SK-N-SH (cell line): ENCODE results near the gene BCAR1. TPM values are rescaled to one million over a fixed set of nuclear protein-coding genes. Genes with fewer than 3 reads are reported as not detected.

Experiments
- CTCF ChIA-PET: fragments of 300-600, 350-600 bp; formaldehyde crosslinking; extraction: SDS; loops from one replicate; lab custom pipeline; 2021; lab: Yijun Ruan, JAX
- POLR2A ChIA-PET: fragments of 350-600 bp; sonication (Branson Sonifier 250); formaldehyde crosslinking; extraction: SDS; loops from one replicate; lab custom pipeline; 2020; ENCODE audit warnings: antibody characterized with exemption, inconsistent platforms; lab: Yijun Ruan, JAX
- DNase-seq: peaks from one replicate; pipeline ENCODE4 v3.0.0; 2012
- H2AFZ ChIP-seq: fragments of 200-600 bp; sonication (generic); 2 replicates; pipeline ENCODE4 v1.8.1; 2016; ENCODE audit warnings: antibody characterized with exemption, mild to moderate bottlenecking, low read depth
- H3F3A ChIP-seq: fragments of 200-600 bp; sonication (generic); replicated peaks from 2 replicates; pipeline ENCODE3; 2016; ENCODE audit warnings: antibody characterized with exemption, mild to moderate bottlenecking; ENCODE audit not compliant: insufficient read depth
- H3K27ac ChIP-seq, 2 experiments: fragments of 200-500 bp in 1 of 2; fragments of 200-600 bp in 1 of 2; sonication (Bioruptor generic) in 1 of 2; sonication (generic), shearing (Covaris generic) in 1 of 2; 2 replicates each; pipeline versions ENCODE4 v1.5.1 to v1.6.1; 2014 to 2016; ENCODE audit warnings: low read depth in 2 of 2, inconsistent platforms in 1 of 2, low read length in 1 of 2, mild to moderate bottlenecking in 1 of 2, mixed read lengths in 1 of 2
- H3K27me3 ChIP-seq: fragments of 200-600 bp; sonication (generic), shearing (Covaris generic); 2 replicates; pipeline ENCODE4 v1.6.1; 2016; ENCODE audit warnings: mixed run types; ENCODE audit not compliant: insufficient read depth
- H3K36me3 ChIP-seq, 2 experiments: fragments of 200-500 bp in 1 of 2; fragments of 200-600 bp in 1 of 2; sonication (Bioruptor generic) in 1 of 2; sonication (generic) in 1 of 2; replicated peaks in 1 of 2; 2 replicates each; pipeline versions ENCODE3 to v1.5.1; 2014 to 2016; ENCODE audit warnings: low read length in 1 of 2, mild to moderate bottlenecking in 1 of 2; ENCODE audit not compliant: insufficient read depth in 2 of 2, control insufficient read depth in 1 of 2
- H3K4me1 ChIP-seq, 2 experiments: fragments of 200-500 bp in 1 of 2; fragments of 200-600 bp in 1 of 2; sonication (Bioruptor generic) in 1 of 2; sonication (generic), shearing (Covaris generic) in 1 of 2; 2 replicates each; pipeline versions ENCODE4 v1.5.1 to v1.6.1; 2014 to 2016; ENCODE audit warnings: low read depth in 1 of 2, low read length in 1 of 2, mixed run types in 1 of 2; ENCODE audit not compliant: insufficient read depth in 2 of 2, control insufficient read depth in 1 of 2
- H3K4me2 ChIP-seq: fragments of 200-600 bp; sonication (generic), shearing (Covaris generic); 2 replicates; pipeline ENCODE4 v1.6.1; 2017; ENCODE audit warnings: mixed run types
- H3K4me3 ChIP-seq, 2 experiments: fragments of 200-500 bp in 1 of 2; fragments of 200-600 bp in 1 of 2; sonication (Bioruptor generic) in 1 of 2; sonication (generic), shearing (Covaris generic) in 1 of 2; 2 replicates each; pipeline versions ENCODE4 v1.5.1 to v1.8.1; 2014 to 2016; ENCODE audit warnings: low read depth in 2 of 2, inconsistent platforms in 1 of 2, low read length in 1 of 2, mild to moderate bottlenecking in 1 of 2, mixed read lengths in 1 of 2, moderate library complexity in 1 of 2
- H3K79me2 ChIP-seq: fragments of 200-600 bp; sonication (generic); 2 replicates; pipeline ENCODE4 v1.8.1; 2017; ENCODE audit warnings: mild to moderate bottlenecking; ENCODE audit not compliant: insufficient read depth
- H3K9ac ChIP-seq: fragments of 200-600 bp; sonication (generic); 2 replicates; pipeline ENCODE4 v1.6.1; 2017; ENCODE audit warnings: mixed run types
- H3K9me2 ChIP-seq: fragments of 200-600 bp; sonication (generic); 2 replicates; pipeline ENCODE4 v1.6.1; 2017; ENCODE audit warnings: mixed run types
- H3K9me3 ChIP-seq: fragments of 200-600 bp; sonication (generic); 2 replicates; pipeline ENCODE4 v1.6.1; 2017; ENCODE audit warnings: mixed run types, mild to moderate bottlenecking, moderate library complexity
- H4K20me1 ChIP-seq: fragments of 200-600 bp; sonication (generic); 2 replicates; pipeline ENCODE4 v1.6.1; 2017; ENCODE audit warnings: mild to moderate bottlenecking, mixed run types; ENCODE audit not compliant: insufficient read depth
- CHD2 ChIP-seq: fragments of 150-350 bp; IDR thresholded peaks from 2 replicates; pipeline ENCODE4 v1.6.1; 2018; ENCODE audit warnings: low read length; ENCODE audit not compliant: partially characterized antibody
- CTCF ChIP-seq: fragments of 200-600 bp; sonication (generic); IDR thresholded peaks from 2 replicates; pipeline ENCODE4 v1.6.1; 2017; ENCODE audit warnings: antibody characterized with exemption, mild to moderate bottlenecking, moderate library complexity
- EP300 ChIP-seq, 2 experiments: IDR thresholded peaks; 2 replicates each; pipeline versions ENCODE4 v1.4.0 to v1.6.1; 2012; ENCODE audit warnings: borderline replicate concordance in 1 of 2, low read depth in 1 of 2, low read length in 1 of 2
- GABPA ChIP-seq: IDR thresholded peaks from 2 replicates; pipeline ENCODE4 v1.4.0; 2012; ENCODE audit warnings: low read depth, mild to moderate bottlenecking
- JUND ChIP-seq: IDR thresholded peaks from 2 replicates; pipeline ENCODE4 v1.4.0; 2012
- MAX ChIP-seq: IDR thresholded peaks from 2 replicates; pipeline ENCODE4 v1.4.0; 2012; ENCODE audit warnings: low read depth
- MEF2A ChIP-seq: IDR thresholded peaks from 2 replicates; pipeline ENCODE4 v1.4.0; 2012; ENCODE audit warnings: low read depth, borderline replicate concordance
- NFIC ChIP-seq: IDR thresholded peaks from 2 replicates; pipeline ENCODE4 v1.4.0; 2012; ENCODE audit warnings: borderline replicate concordance
- PBX3 ChIP-seq: IDR thresholded peaks from 2 replicates; pipeline ENCODE4; 2012
- POLR2AphosphoS5 ChIP-seq: IDR thresholded peaks from 2 replicates; pipeline ENCODE4 v1.6.1; 2012; ENCODE audit warnings: low read depth, low read length
- RCOR1 ChIP-seq: fragments of 150-350 bp; IDR thresholded peaks from 2 replicates; pipeline ENCODE4 v1.6.1; 2017; ENCODE audit warnings: antibody characterized with exemption, low read length
- RFX5 ChIP-seq: IDR thresholded peaks from 2 replicates; pipeline ENCODE4 v1.6.1; 2012; ENCODE audit warnings: mild to moderate bottlenecking, improper control_type of control experiment, low read length
- TCF12 ChIP-seq: IDR thresholded peaks from 2 replicates; pipeline ENCODE4 v1.4.0; 2012
- YY1 ChIP-seq: IDR thresholded peaks from 2 replicates; pipeline ENCODE4 v1.4.0; 2012; ENCODE audit warnings: low read depth, mild to moderate bottlenecking
- WGBS: methylation state at CpG from one replicate; pipeline ENCODE4 v1.1.6; 2017; ENCODE audit warnings: low lambda C conversion rate; 5-methylcytosine and 5-hydroxymethylcytosine counted together
- polyA plus RNA-seq, 3 experiments: library from polyadenylated mRNA; depleted of rRNA; stranded (reverse); fragments of >200 nt; gene quantifications; 2 replicates each; pipeline ENCODE4 v1.2.3, GENCODE V29; 2012
- TF ChIP-seq, protein P1 (sequence below): fragments of 150-350 bp; IDR thresholded peaks from 2 replicates; pipeline ENCODE4 v1.6.1; 2017; ENCODE audit warnings: antibody characterized with exemption, low read length, low read depth, borderline replicate concordance

The BCAR1 gene
- polyA plus RNA-seq, 1 of the 3 experiments (the other 2 are of a cell fraction): 45.1 TPM

GRCh38 chr16:75257886-75258806 lies 6.7 kb upstream of the BCAR1 start:
- Histone ChIP-seq H3K4me3 (no peak overlapping the region), H3K9me3 (no peaks in the 10 kb centered on the region), H3K9ac (0 out of 2 replicates have a peak overlapping the region, but pooled peaks have one; percentile 11), H3K27ac (peak overlapping the region; percentile 8 to 88; a peak in 2 of 4 replicates), H4K20me1 (peaks cover 99% of the 10 kb centered on the region), H3K27me3 (no peaks in the 10 kb centered on the region), H3K36me3 (peaks cover 8 to 11% of the 10 kb centered on the region in 2 experiments), H3K4me1 (peaks cover 44 to 80% of the 10 kb centered on the region in 2 experiments), H3F3A (peaks cover 25% of the 10 kb centered on the region), H3K79me2 (peaks cover 100% of the 10 kb centered on the region), H3K9me2 (no peaks in the 10 kb centered on the region), H2AFZ (no peak overlapping the region), H3K4me2 (peak overlapping the region; percentile 44; the same call in 1 of the 2 replicates)
- DNase-seq: no peak
- POLR2A ChIA-PET: no interaction called here
- WGBS: 89% methylated on average over 19 of the region's 21 CpGs
- no peak for TF ChIP-seq GABPA
- CTCF ChIA-PET: no interaction called here

- Histone ChIP-seq H3K36me3 (peaks cover 4 to 6% of the 10 kb centered on the region in 2 experiments), H2AFZ (no peak overlapping the region), H4K20me1 (peaks cover 96% of the 10 kb centered on the region), H3K4me3 (no peak overlapping the region), H3K79me2 (peaks cover 100% of the 10 kb centered on the region), H3K9me2 (no peaks in the 10 kb centered on the region), H3K4me1 (peaks cover 51 to 80% of the 10 kb centered on the region in 2 experiments; a peak in 3 of 4 replicates), H3K27me3 (no peaks in the 10 kb centered on the region), H3K4me2 (peak overlapping the region; percentile 19; the same call in 1 of the 2 replicates), H3K9me3 (no peaks in the 10 kb centered on the region), H3F3A (peaks cover 35% of the 10 kb centered on the region), H3K9ac (no peak overlapping the region; the same call in 1 of the 2 replicates), H3K27ac (peak overlapping the region; percentile 56 to 88)
- TF ChIP-seq PBX3 (no peak), POLR2AphosphoS5 (no peak), YY1 (no peak), JUND (no peak), MEF2A (no peak), RFX5 (no peak)
- ChIA-PET POLR2A (no interaction called here), CTCF (interaction anchor here (1.1 kb wide), 1 partner anchor 43 kb away, joined by 4 read pairs; no protein-coding TSS in a partner anchor)
- WGBS: 75% methylated on average over 4 of the region's 14 CpGs
- peak; percentile 86 for DNase-seq
These were observed 5.4 kb upstream of the BCAR1 start for GRCh38 chr16:75256696-75257343.

DNA sequence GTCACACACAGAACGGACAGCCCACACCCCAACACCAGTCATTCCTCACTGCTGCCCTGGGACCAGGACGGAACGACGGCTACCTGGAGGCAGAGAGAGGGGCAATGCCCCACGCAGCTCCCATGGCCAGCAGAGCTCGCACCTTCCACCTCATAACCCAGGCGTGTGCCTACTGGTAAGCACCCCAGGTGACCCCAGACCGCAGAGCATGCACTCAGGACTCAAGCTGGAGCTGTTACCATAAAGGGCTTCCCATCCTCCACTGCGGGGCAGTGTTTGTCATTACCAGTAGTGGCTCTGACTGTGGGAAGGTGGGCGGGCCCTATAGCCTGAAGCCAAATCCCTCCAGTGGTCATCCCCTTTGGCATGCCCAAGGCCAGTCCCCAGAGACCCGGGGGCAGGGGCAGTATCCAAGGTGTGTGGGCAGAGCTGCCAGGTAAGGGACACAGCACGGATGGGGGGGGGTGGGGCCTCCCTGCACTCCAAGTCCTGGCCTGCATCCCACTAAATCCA lies 4.7 kb upstream of the BCAR1 start:
- H3K4me2 ChIP-seq: peak overlapping the region; percentile 19; the same call in 1 of the 2 replicates
- H3K4me1 ChIP-seq: peaks cover 52 to 75% of the 10 kb centered on the region in 2 experiments; a peak in 3 of 4 replicates
- H3K9ac ChIP-seq: no peak overlapping the region; the same call in 1 of the 2 replicates
- H3K79me2 ChIP-seq: peaks cover 96% of the 10 kb centered on the region
- peaks cover 35% of the 10 kb centered on the region for H3F3A ChIP-seq
- no peaks in the 10 kb centered on the region for H3K9me2 ChIP-seq
- POLR2A ChIA-PET: no interaction called here
- no peaks in the 10 kb centered on the region for H3K27me3 ChIP-seq
- no peak overlapping the region for H3K4me3 ChIP-seq
- peaks cover 2 to 4% of the 10 kb centered on the region in 2 experiments for H3K36me3 ChIP-seq
- CTCF ChIA-PET: interaction anchor here (1.0 to 1.1 kb wide), 2 partner anchors 22 to 43 kb away, joined by 4 to 5 read pairs; no protein-coding TSS in a partner anchor
- DNase-seq: no peak
- H3K9me3 ChIP-seq: no peaks in the 10 kb centered on the region
- H3K27ac ChIP-seq: peak overlapping the region; percentile 17 to 88; a peak in 2 of 4 replicates
- H2AFZ ChIP-seq: no peak overlapping the region
- WGBS: 89% methylated on average over 5 of the region's 12 CpGs
- peaks cover 91% of the 10 kb centered on the region for H4K20me1 ChIP-seq
- TF ChIP-seq RCOR1 (no peak), MAX (no peak), EP300 (IDR thresholded peaks at IDR 0.05; ENCODE audit: borderline replicate concordance in 1 of 2, low read depth in 1 of 2, low read length in 1 of 2) (no peak), CTCF (no peak), TCF12 (no peak), CHD2 (no peak), NFIC (no peak)
- TF ChIP-seq, protein P1, sequence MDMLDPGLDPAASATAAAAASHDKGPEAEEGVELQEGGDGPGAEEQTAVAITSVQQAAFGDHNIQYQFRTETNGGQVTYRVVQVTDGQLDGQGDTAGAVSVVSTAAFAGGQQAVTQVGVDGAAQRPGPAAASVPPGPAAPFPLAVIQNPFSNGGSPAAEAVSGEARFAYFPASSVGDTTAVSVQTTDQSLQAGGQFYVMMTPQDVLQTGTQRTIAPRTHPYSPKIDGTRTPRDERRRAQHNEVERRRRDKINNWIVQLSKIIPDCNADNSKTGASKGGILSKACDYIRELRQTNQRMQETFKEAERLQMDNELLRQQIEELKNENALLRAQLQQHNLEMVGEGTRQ: no peak
